Heart right ventricle (tissue), 16 donors: ENCODE data around the gene CPED1. TPM values are rescaled to one million over a fixed set of nuclear protein-coding genes. Genes with fewer than 3 reads are reported as not detected.

Experiments
- ATAC-seq, 8 donors: fragments of 200-7000 bp; cut with Tn5 transposase; one replicate each; pipeline ENCODE4 v1.9.1; 2020; ENCODE audit warnings: mild to moderate bottlenecking in 8 of 8, moderate library complexity in 8 of 8, moderate number of reproducible peaks in 1 of 8
- DNase-seq, 2 donors: peaks; one replicate each; pipeline ENCODE4 v3.0.0-alpha.2; 2020
- H3K27ac ChIP-seq, 10 donors: fragments of 200-600 bp; sonication (generic) in 2 of 10; one replicate each; pipeline versions ENCODE4 v1.5.0 to v1.8.0; 2020 to 2022; ENCODE audit warnings: mild to moderate bottlenecking in 3 of 10
- H3K27me3 ChIP-seq, 7 donors: fragments of 200-600 bp; one replicate each; pipeline ENCODE4 v1.8.0; 2021 to 2022; ENCODE audit warnings: mild to moderate bottlenecking in 2 of 7
- H3K36me3 ChIP-seq, 9 donors: fragments of 200-600 bp; sonication (generic) in 1 of 9; one replicate each; pipeline versions ENCODE4 v1.5.0 to v1.8.0; 2020 to 2022; ENCODE audit warnings: mild to moderate bottlenecking in 2 of 9
- H3K4me1 ChIP-seq, 9 donors: fragments of 200-600 bp; sonication (generic) in 1 of 9; one replicate each; pipeline versions ENCODE4 v1.5.0 to v1.8.0; 2020 to 2022; ENCODE audit warnings: mild to moderate bottlenecking in 4 of 9
- H3K4me3 ChIP-seq, 10 donors: fragments of 200-600 bp; sonication (generic) in 2 of 10; one replicate each; pipeline versions ENCODE4 v1.5.0 to v1.8.0; 2020 to 2022; ENCODE audit warnings: mild to moderate bottlenecking in 7 of 10, moderate library complexity in 2 of 10
- H3K9me3 ChIP-seq, 11 donors: fragments of 200-600 bp in 10 of 11; sonication (generic) in 2 of 11; one replicate each; pipeline versions ENCODE4 v1.5.0 to v1.8.0; 2013 to 2022; ENCODE audit warnings: mild to moderate bottlenecking in 2 of 11, control low read depth in 1 of 11, moderate library complexity in 1 of 11
- WGBS, 2 donors: extraction: QIAGEN DNeasy Blood & Tissue Kit; methylation state at CpG; one replicate each; pipeline ENCODE4 v1.1.7; 2013; ENCODE audit warnings: inconsistent platforms in 1 of 2; 5-methylcytosine and 5-hydroxymethylcytosine counted together
- intact Hi-C, 10 donors: fragments of 100-400 bp; cut with DNase I; formaldehyde crosslinking; loops; one replicate each; pipeline versions ENCODE4 v1.11.1 to v1.14.2; 2022
- polyA plus RNA-seq, 2 donors: library from polyadenylated mRNA; stranded (reverse); fragments of 200-250 nt; gene quantifications; one replicate each; pipeline ENCODE4 v1.2.3, GENCODE V29; 2013
- total RNA-seq, 10 donors: library from RNA; stranded (reverse); fragmentation: NEBNext Ultra II Directional in 3 of 10; extraction: Animal tissue kit (Norgen Biotek cat#: 25700) in 3 of 10; gene quantifications; one replicate each; pipeline versions ENCODE4 v1.2.1 to v1.2.4, GENCODE V29; 2021 to 2023
- TF ChIP-seq, protein P1 (sequence below), 9 donors: fragments of 200-600 bp; sonication (generic) in 2 of 9; IDR thresholded peaks; one replicate each; pipeline versions ENCODE4 v1.5.0 to v1.8.0; 2021 to 2022; ENCODE audit warnings: antibody characterized with exemption in 9 of 9, mild to moderate bottlenecking in 5 of 9, moderate library complexity in 1 of 9
- donor health status: Arrhythmogenic right ventricular cardiomyopathy.
- donor health status: ischemic (EF 13 %, LVEDD 7.1; RV severe dilation, severe dysfunction).
- donor health status: healthy with polysubstance abuse.
- donor health status: DM: no; HTN: yes; CAD: no.
- donor health status: DM: no; HTN: no; CAD: no.
- donor health status: ischemic (EF 25% LVEDD 6.9; RV normal size, moderate dysfunction).
- donor health status: ischemic (EF 25% LVEDD 5.7; RV mildly dilated, moderate dysfunction).
- donor health status: healthy.
- donor health status: DM: yes; HTN: yes; CAD: no.
- donor health status: Ischemic cardiomyopathy.
- donor health status: ischemic (EF 35%, LVEDD 5.7; RV mildly dilated, moderate dysfunction).
- donor health status: nonischemic (EF 11% LVEDD 7.7; RV severe dilation, severe dysfunction).
- donor health status: DM: yes; HTN: yes; CAD: no.
- donor health status: PGD.
- donor health status: ischemic (EF 29% LVEDD 5.4; RV normal size, mild dysfunction).
- donor health status: nonischemic (EF 23%, LVEDD 6.1; RV moderate dilation, normal function).

CPED1 gene
- total and polyA plus RNA-seq, 12 donors: 3.9 to 56.5 (median 31.2) TPM

DNA sequence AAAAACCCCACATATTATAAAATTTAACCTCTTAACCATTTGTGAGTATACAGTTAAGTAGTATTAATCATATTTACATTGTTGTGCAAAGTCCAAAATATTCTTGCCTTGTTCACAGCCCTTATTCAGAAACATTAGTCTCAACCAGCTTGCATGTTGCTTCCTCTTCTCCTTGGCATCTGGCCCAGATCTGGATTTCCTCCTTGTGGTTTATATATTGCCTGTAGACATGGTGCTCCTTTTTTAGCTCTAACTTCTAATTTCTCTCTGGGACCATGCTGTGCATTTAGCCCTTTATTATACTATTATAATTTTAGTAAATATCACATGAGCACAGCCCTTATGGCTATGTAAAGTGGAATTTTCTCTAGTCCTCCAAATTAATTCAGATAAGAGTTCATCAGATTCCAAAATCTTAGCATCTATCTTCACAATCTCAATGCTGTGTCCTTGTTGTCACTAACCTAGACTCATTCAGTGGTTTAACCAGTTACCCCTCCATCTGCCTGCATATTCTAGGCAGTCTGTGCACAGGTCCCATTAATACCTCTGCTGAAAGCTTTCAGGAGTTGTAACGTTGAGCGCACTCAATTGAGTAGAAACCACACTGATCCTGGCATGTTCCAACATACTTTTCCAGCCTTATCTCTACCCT lies 7.9 kb downstream of the CPED1 start:
- WGBS, 2 donors: 88 to 97% methylated on average over 2 of the region's 2 CpGs
- ATAC-seq (peak; percentile 49 to 78 (median 62)), DNase-seq (peak in 1 of 2 donors; percentile 92)
- no peaks in the 10 kb centered on the region for H3K36me3 ChIP-seq
- TF ChIP-seq, protein P1, sequence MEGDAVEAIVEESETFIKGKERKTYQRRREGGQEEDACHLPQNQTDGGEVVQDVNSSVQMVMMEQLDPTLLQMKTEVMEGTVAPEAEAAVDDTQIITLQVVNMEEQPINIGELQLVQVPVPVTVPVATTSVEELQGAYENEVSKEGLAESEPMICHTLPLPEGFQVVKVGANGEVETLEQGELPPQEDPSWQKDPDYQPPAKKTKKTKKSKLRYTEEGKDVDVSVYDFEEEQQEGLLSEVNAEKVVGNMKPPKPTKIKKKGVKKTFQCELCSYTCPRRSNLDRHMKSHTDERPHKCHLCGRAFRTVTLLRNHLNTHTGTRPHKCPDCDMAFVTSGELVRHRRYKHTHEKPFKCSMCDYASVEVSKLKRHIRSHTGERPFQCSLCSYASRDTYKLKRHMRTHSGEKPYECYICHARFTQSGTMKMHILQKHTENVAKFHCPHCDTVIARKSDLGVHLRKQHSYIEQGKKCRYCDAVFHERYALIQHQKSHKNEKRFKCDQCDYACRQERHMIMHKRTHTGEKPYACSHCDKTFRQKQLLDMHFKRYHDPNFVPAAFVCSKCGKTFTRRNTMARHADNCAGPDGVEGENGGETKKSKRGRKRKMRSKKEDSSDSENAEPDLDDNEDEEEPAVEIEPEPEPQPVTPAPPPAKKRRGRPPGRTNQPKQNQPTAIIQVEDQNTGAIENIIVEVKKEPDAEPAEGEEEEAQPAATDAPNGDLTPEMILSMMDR (IDR thresholded peaks at IDR 0.05): no peak
- peak overlapping the region in 8 of 10 donors; percentile 3 to 70 (median 40) for H3K27ac ChIP-seq
- no peaks in the 10 kb centered on the region for H3K9me3 ChIP-seq
- H3K4me1 ChIP-seq: peaks cover under 1 to 99% (median 88%) of the 10 kb centered on the region in 9 donors
- intact Hi-C loops: loop anchor here in 1 of 10 donors (10.0 kb wide), 1 partner anchor 48 kb away; no protein-coding TSS in a partner anchor
- H3K27me3 ChIP-seq: peaks cover 0 to 3% (median 0%) of the 10 kb centered on the region in 7 donors
- no peak overlapping the region for H3K4me3 ChIP-seq

DNA sequence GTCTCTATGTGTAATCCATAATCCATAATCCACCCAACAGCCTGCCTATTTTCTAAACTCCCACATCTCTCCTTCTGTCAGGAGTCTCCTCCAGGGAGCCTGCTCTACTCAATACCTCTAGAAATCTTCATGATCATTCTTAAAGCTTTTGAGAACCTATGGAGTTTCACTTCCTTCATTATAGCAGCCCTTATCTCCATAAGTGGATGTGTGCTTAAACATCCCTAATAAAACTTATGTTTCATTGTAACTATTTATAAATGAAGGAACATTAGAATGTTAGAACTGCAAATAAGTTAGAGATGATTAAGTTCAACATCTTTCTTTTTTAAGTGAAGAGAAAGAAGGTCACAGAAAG lies 8.5 kb downstream of the CPED1 start:
- ATAC-seq: no peak
- Histone ChIP-seq H3K4me1 (peaks cover 3 to 99% (median 88%) of the 10 kb centered on the region in 9 donors), H3K36me3 (no peaks in the 10 kb centered on the region), H3K9me3 (no peaks in the 10 kb centered on the region), H3K27me3 (no peaks in the 10 kb centered on the region), H3K27ac (peak overlapping the region in 7 of 10 donors; percentile 3 to 70 (median 43)), H3K4me3 (no peak overlapping the region)
- TF ChIP-seq, protein P1 (IDR thresholded peaks at IDR 0.05): no peak
- intact Hi-C loops: loop anchor here in 1 of 10 donors (10.0 kb wide), 1 partner anchor 48 kb away; no protein-coding TSS in a partner anchor
- DNase-seq: no peak

DNA sequence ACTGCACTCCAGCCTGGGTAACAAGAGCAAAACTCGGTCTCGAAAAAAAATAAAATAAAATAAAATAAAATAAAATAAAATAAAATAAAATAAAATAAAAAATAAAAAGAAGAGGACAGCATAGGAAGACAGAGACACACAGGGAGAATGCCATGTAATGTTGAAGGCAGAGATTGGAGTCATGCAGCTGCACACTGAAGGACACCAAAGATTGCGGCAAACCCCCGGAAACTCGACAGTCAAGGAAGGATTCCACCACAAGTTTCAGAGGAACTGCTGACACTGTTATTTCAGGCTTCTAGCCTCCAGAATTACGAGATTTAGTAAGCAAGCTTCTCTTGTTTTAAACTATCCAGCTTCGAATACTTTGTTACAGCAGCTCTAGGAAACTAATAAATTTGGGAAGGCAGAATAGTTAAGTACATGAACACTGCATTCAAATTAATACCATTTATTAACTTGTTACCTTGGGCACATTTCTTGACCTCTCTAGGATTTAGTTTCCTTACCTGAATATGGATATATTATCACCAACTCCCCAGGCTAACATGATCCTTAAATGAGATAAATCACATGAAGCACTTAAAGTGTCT lies 9.5 kb downstream of the CPED1 start:
- Histone ChIP-seq H3K36me3 (no peaks in the 10 kb centered on the region), H3K27me3 (no peaks in the 10 kb centered on the region), H3K27ac (peak overlapping the region in 5 of 10 donors; percentile 2 to 70 (median 40)), H3K4me3 (no peak overlapping the region), H3K4me1 (peaks cover 5 to 96% (median 88%) of the 10 kb centered on the region in 9 donors), H3K9me3 (no peaks in the 10 kb centered on the region)
- WGBS, 2 donors: 86 to 93% methylated on average over 7 of the region's 7 CpGs
- DNase-seq (no peak), ATAC-seq (no peak)
- TF ChIP-seq, protein P1 (IDR thresholded peaks at IDR 0.05): no peak
- intact Hi-C loops: loop anchor here in 1 of 10 donors (10.0 kb wide), 1 partner anchor 47 kb away; no protein-coding TSS in a partner anchor

GRCh38 chr7:120998520-120998919 lies 10.0 kb downstream of the CPED1 start:
- Histone ChIP-seq H3K9me3 (no peaks in the 10 kb centered on the region), H3K4me3 (no peak overlapping the region), H3K27ac (peak overlapping the region in 4 of 10 donors; percentile 2 to 70 (median 52)), H3K27me3 (no peaks in the 10 kb centered on the region), H3K4me1 (peaks cover 5 to 96% (median 86%) of the 10 kb centered on the region in 9 donors), H3K36me3 (no peaks in the 10 kb centered on the region)
- TF ChIP-seq, protein P1 (IDR thresholded peaks at IDR 0.05): no peak
- DNase-seq (no peak), ATAC-seq (no peak)
- intact Hi-C loops: loop anchor here in 1 of 10 donors (10.0 kb wide), 1 partner anchor 46 kb away; no protein-coding TSS in a partner anchor
- WGBS, 2 donors: 53 to 59% methylated on average over 1 of the region's 1 CpG
